ENCODE data around the gene DIPK1C. TPM values are rescaled to one million over a fixed set of nuclear protein-coding genes. Genes with fewer than 3 reads are reported as not detected.

The DIPK1C gene
- total and polyA plus RNA-seq, 2 experiments from 2014 or later = 0.07 TPM; not detected in 1

DNA sequence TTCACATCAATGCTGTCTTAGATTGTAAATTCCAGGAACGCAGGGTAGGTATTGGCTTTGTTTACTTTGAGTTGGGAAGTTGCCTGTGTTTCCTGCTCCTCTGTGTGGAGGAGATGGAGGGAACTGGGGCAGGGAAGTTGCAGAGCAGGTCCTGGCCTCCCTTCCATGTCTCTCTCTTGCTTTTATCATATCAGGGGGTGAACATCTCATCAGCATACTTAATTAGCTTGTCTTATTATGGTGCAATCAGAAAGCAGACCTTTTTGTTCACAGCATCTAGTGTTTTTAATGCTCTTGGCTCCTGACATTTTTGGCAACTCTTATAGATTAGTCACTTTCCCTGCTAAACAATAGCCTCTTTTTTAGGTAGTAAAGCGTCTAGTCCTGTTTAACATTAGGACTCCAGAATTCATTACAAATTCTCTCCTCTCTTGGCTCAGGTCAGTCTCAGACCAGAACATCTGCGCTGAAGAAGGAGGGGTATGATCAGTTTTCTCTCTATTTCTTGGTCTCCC, 11.5 kb upstream of the DIPK1C start:
- no peaks in the 10 kb centered on the region for H3K36me3 Mint-ChIP-seq (ENCODE audit: low read depth)
- H3K27me3 Mint-ChIP-seq (ENCODE audit: insufficient read depth, low read depth, poor library complexity) = peaks cover 2% of the 10 kb centered on the region
- Histone ChIP-seq H2AFZ (no peak overlapping the region), H3K27ac (ENCODE audit: low read depth) (no peak overlapping the region), H4K20me1 (replicated peaks; ENCODE audit: insufficient read depth) (no peaks in the 10 kb centered on the region), H3F3A (replicated peaks; ENCODE audit: low read depth) (no peaks in the 10 kb centered on the region), H3K79me2 (replicated peaks; ENCODE audit: insufficient read depth) (no peaks in the 10 kb centered on the region), H3K9me2 (ENCODE audit: insufficient read depth) (no peaks in the 10 kb centered on the region), H3K27me3 (ENCODE audit: insufficient read depth) (no peaks in the 10 kb centered on the region), H3K36me3 (ENCODE audit: insufficient read depth) (no peaks in the 10 kb centered on the region), H3K4me2 (no peak overlapping the region), H3K4me1 (ENCODE audit: insufficient read depth) (no peaks in the 10 kb centered on the region), H3K4me3 (no peak overlapping the region)
- H3K27ac Mint-ChIP-seq = no peak overlapping the region
- H3K9me3 Mint-ChIP-seq = peaks cover 6% of the 10 kb centered on the region; the same call in 1 of the 3 replicates
- no peak for ATAC-seq
- TF ChIP-seq, protein P1, sequence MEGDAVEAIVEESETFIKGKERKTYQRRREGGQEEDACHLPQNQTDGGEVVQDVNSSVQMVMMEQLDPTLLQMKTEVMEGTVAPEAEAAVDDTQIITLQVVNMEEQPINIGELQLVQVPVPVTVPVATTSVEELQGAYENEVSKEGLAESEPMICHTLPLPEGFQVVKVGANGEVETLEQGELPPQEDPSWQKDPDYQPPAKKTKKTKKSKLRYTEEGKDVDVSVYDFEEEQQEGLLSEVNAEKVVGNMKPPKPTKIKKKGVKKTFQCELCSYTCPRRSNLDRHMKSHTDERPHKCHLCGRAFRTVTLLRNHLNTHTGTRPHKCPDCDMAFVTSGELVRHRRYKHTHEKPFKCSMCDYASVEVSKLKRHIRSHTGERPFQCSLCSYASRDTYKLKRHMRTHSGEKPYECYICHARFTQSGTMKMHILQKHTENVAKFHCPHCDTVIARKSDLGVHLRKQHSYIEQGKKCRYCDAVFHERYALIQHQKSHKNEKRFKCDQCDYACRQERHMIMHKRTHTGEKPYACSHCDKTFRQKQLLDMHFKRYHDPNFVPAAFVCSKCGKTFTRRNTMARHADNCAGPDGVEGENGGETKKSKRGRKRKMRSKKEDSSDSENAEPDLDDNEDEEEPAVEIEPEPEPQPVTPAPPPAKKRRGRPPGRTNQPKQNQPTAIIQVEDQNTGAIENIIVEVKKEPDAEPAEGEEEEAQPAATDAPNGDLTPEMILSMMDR (conservative IDR thresholded peaks at IDR 0.05; ENCODE audit: low read depth in 2 of 2) = no peak
- TF ChIP-seq ZNF114 (CRISPR knock-in tag; IDR thresholded peaks at IDR 0.05) (no peak), CREB1 (CRISPR knock-in tag; IDR thresholded peaks at IDR 0.05; ENCODE audit: low read depth) (no peak), EZH2 (IDR thresholded peaks at IDR 0.05; ENCODE audit: low read depth, unreplicated experiment) (no peak), POLR2AphosphoS5 (IDR thresholded peaks at IDR 0.05; ENCODE audit: low read depth) (no peak), ZNF331 (CRISPR knock-in tag; IDR thresholded peaks at IDR 0.05; ENCODE audit: low read depth) (no peak), NANOG (IDR thresholded peaks at IDR 0.05; ENCODE audit: borderline replicate concordance) (no peak), STAT1 (IDR thresholded peaks at IDR 0.05; ENCODE audit: unreplicated experiment) (no peak), JUNB (IDR thresholded peaks at IDR 0.05; ENCODE audit: unreplicated experiment) (no peak), EZH2phosphoT487 (IDR thresholded peaks at IDR 0.05; ENCODE audit: unreplicated experiment) (no peak)
- TF ChIP-seq, protein P2, sequence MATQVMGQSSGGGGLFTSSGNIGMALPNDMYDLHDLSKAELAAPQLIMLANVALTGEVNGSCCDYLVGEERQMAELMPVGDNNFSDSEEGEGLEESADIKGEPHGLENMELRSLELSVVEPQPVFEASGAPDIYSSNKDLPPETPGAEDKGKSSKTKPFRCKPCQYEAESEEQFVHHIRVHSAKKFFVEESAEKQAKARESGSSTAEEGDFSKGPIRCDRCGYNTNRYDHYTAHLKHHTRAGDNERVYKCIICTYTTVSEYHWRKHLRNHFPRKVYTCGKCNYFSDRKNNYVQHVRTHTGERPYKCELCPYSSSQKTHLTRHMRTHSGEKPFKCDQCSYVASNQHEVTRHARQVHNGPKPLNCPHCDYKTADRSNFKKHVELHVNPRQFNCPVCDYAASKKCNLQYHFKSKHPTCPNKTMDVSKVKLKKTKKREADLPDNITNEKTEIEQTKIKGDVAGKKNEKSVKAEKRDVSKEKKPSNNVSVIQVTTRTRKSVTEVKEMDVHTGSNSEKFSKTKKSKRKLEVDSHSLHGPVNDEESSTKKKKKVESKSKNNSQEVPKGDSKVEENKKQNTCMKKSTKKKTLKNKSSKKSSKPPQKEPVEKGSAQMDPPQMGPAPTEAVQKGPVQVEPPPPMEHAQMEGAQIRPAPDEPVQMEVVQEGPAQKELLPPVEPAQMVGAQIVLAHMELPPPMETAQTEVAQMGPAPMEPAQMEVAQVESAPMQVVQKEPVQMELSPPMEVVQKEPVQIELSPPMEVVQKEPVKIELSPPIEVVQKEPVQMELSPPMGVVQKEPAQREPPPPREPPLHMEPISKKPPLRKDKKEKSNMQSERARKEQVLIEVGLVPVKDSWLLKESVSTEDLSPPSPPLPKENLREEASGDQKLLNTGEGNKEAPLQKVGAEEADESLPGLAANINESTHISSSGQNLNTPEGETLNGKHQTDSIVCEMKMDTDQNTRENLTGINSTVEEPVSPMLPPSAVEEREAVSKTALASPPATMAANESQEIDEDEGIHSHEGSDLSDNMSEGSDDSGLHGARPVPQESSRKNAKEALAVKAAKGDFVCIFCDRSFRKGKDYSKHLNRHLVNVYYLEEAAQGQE (IDR thresholded peaks at IDR 0.05; ENCODE audit: unreplicated experiment) = no peak
- TF ChIP-seq, protein P3, sequence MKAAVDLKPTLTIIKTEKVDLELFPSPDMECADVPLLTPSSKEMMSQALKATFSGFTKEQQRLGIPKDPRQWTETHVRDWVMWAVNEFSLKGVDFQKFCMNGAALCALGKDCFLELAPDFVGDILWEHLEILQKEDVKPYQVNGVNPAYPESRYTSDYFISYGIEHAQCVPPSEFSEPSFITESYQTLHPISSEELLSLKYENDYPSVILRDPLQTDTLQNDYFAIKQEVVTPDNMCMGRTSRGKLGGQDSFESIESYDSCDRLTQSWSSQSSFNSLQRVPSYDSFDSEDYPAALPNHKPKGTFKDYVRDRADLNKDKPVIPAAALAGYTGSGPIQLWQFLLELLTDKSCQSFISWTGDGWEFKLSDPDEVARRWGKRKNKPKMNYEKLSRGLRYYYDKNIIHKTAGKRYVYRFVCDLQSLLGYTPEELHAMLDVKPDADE (IDR thresholded peaks at IDR 0.05) = no peak
- TF ChIP-seq, protein P4, sequence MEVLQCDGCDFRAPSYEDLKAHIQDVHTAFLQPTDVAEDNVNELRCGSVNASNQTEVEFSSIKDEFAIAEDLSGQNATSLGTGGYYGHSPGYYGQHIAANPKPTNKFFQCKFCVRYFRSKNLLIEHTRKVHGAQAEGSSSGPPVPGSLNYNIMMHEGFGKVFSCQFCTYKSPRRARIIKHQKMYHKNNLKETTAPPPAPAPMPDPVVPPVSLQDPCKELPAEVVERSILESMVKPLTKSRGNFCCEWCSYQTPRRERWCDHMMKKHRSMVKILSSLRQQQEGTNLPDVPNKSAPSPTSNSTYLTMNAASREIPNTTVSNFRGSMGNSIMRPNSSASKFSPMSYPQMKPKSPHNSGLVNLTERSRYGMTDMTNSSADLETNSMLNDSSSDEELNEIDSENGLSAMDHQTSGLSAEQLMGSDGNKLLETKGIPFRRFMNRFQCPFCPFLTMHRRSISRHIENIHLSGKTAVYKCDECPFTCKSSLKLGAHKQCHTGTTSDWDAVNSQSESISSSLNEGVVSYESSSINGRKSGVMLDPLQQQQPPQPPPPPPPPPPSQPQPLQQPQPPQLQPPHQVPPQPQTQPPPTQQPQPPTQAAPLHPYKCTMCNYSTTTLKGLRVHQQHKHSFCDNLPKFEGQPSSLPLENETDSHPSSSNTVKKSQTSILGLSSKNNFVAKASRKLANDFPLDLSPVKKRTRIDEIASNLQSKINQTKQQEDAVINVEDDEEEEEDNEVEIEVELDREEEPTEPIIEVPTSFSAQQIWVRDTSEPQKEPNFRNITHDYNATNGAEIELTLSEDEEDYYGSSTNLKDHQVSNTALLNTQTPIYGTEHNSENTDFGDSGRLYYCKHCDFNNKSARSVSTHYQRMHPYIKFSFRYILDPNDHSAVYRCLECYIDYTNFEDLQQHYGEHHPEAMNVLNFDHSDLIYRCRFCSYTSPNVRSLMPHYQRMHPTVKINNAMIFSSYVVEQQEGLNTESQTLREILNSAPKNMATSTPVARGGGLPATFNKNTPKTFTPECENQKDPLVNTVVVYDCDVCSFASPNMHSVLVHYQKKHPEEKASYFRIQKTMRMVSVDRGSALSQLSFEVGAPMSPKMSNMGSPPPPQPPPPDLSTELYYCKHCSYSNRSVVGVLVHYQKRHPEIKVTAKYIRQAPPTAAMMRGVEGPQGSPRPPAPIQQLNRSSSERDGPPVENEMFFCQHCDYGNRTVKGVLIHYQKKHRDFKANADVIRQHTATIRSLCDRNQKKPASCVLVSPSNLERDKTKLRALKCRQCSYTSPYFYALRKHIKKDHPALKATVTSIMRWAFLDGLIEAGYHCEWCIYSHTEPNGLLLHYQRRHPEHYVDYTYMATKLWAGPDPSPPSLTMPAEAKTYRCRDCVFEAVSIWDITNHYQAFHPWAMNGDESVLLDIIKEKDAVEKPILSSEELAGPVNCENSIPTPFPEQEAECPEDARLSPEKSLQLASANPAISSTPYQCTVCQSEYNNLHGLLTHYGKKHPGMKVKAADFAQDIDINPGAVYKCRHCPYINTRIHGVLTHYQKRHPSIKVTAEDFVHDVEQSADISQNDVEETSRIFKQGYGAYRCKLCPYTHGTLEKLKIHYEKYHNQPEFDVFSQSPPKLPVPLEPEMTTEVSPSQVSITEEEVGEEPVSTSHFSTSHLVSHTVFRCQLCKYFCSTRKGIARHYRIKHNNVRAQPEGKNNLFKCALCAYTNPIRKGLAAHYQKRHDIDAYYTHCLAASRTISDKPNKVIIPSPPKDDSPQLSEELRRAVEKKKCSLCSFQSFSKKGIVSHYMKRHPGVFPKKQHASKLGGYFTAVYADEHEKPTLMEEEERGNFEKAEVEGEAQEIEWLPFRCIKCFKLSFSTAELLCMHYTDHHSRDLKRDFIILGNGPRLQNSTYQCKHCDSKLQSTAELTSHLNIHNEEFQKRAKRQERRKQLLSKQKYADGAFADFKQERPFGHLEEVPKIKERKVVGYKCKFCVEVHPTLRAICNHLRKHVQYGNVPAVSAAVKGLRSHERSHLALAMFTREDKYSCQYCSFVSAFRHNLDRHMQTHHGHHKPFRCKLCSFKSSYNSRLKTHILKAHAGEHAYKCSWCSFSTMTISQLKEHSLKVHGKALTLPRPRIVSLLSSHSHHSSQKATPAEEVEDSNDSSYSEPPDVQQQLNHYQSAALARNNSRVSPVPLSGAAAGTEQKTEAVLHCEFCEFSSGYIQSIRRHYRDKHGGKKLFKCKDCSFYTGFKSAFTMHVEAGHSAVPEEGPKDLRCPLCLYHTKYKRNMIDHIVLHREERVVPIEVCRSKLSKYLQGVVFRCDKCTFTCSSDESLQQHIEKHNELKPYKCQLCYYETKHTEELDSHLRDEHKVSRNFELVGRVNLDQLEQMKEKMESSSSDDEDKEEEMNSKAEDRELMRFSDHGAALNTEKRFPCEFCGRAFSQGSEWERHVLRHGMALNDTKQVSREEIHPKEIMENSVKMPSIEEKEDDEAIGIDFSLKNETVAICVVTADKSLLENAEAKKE (CRISPR knock-in tag; IDR thresholded peaks at IDR 0.05) = no peak
- no peak overlapping the region for H3K4me3 Mint-ChIP-seq
- DNase-seq (ENCODE audit: low spot score) = no peak
- no peaks in the 10 kb centered on the region for H3K4me1 Mint-ChIP-seq
